ENCODE measurements around the gene PRDM10. TPM values are rescaled to one million over a fixed set of nuclear protein-coding genes. Genes with fewer than 3 reads are reported as not detected.
"Not testable (repeated sequence)": the region's sequence is repeated elsewhere in the genome, so short reads cannot be mapped to it uniquely, and the experiment has no call there.

PRDM10 gene
- total and polyA plus RNA-seq, 3 experiments from 2014 or later, result 2.8 to 17.7 (median 16.0) TPM

GRCh38 chr11:130025371-130025770 lies 22.7 kb upstream of the PRDM10 start:
- H3K9me3 ChIP-seq (ENCODE audit: low read length), result no peaks in the 10 kb centered on the region
- H3K27ac ChIP-seq (ENCODE audit: low read depth, low read length), result no peak overlapping the region
- H3K4me3 ChIP-seq (ENCODE audit: low read length), result no peak overlapping the region
- Mint-ChIP-seq H3K36me3 (no peaks in the 10 kb centered on the region), H3K9me3 (no peaks in the 10 kb centered on the region), H3K4me3 (no peak overlapping the region), H3K27me3 (peaks cover 10 to 13% of the 10 kb centered on the region in 2 donors), H3K27ac (no peak overlapping the region), H3K4me1 (no peaks in the 10 kb centered on the region)
- H3K36me3 ChIP-seq (ENCODE audit: insufficient read depth, low read length), result no peaks in the 10 kb centered on the region
- ChIA-PET CTCF (no interaction called here), POLR2A (no interaction called here)
- H3K27me3 ChIP-seq (ENCODE audit: insufficient read depth, low read length, poor library complexity, severe bottlenecking), result no peaks in the 10 kb centered on the region
- no peak for DNase-seq
- no peaks in the 10 kb centered on the region for H3K4me1 ChIP-seq (ENCODE audit: insufficient read depth, low read length)

- Mint-ChIP-seq H3K27ac (no peak overlapping the region), H3K27me3 (peaks cover 8 to 11% of the 10 kb centered on the region in 2 donors), H3K4me3 (no peak overlapping the region), H3K36me3 (no peaks in the 10 kb centered on the region), H3K4me1 (no peaks in the 10 kb centered on the region), H3K9me3 (no peaks in the 10 kb centered on the region)
- Histone ChIP-seq H3K27me3 (ENCODE audit: insufficient read depth, low read length, poor library complexity, severe bottlenecking) (no peaks in the 10 kb centered on the region), H3K4me1 (ENCODE audit: insufficient read depth, low read length) (no peaks in the 10 kb centered on the region), H3K36me3 (ENCODE audit: insufficient read depth, low read length) (no peaks in the 10 kb centered on the region), H3K9me3 (ENCODE audit: low read length) (no peaks in the 10 kb centered on the region), H3K27ac (ENCODE audit: low read depth, low read length) (no peak overlapping the region), H3K4me3 (ENCODE audit: low read length) (no peak overlapping the region)
- ChIA-PET CTCF (no interaction called here), POLR2A (no interaction called here)
- DNase-seq, result no peak
Observed at GRCh38 chr11:130024361-130024760, 21.7 kb upstream of the PRDM10 start.

- no peaks in the 10 kb centered on the region for H3K9me3 Mint-ChIP-seq
Observed at GRCh38 chr11:130023204-130023603, 20.6 kb upstream of the PRDM10 start.

GRCh38 chr11:130022799-130023198 lies 20.2 kb upstream of the PRDM10 start:
- POLR2A ChIA-PET, result no interaction called here

More at GRCh38 chr11:130023204-130023603, 20.6 kb upstream of the PRDM10 start:
- Histone ChIP-seq H3K4me1 (ENCODE audit: insufficient read depth, low read length) (no peaks in the 10 kb centered on the region), H3K27me3 (ENCODE audit: insufficient read depth, low read length, poor library complexity, severe bottlenecking) (no peaks in the 10 kb centered on the region), H3K36me3 (ENCODE audit: insufficient read depth, low read length) (no peaks in the 10 kb centered on the region), H3K9me3 (ENCODE audit: low read length) (no peaks in the 10 kb centered on the region), H3K4me3 (ENCODE audit: low read length) (no peak overlapping the region), H3K27ac (ENCODE audit: low read depth, low read length) (no peak overlapping the region)
- H3K4me1 Mint-ChIP-seq, result no peaks in the 10 kb centered on the region
- no peak for DNase-seq
- ChIA-PET POLR2A (no interaction called here), CTCF (no interaction called here)
- no peak overlapping the region for H3K27ac Mint-ChIP-seq
- no peak overlapping the region for H3K4me3 Mint-ChIP-seq
- no peaks in the 10 kb centered on the region for H3K36me3 Mint-ChIP-seq
- peaks cover 3 to 11% of the 10 kb centered on the region in 2 donors for H3K27me3 Mint-ChIP-seq

GRCh38 chr11:130021606-130022005 lies 19.0 kb upstream of the PRDM10 start:
- DNase-seq; H3K9me3 Mint-ChIP-seq; H3K36me3 Mint-ChIP-seq; CTCF ChIA-PET; H3K4me3 Mint-ChIP-seq; H3K27ac ChIP-seq (ENCODE audit: low read depth, low read length); H3K27me3 Mint-ChIP-seq; H3K27ac Mint-ChIP-seq; H3K9me3 ChIP-seq (ENCODE audit: low read length); H3K4me3 ChIP-seq (ENCODE audit: low read length); H3K4me1 Mint-ChIP-seq; H3K36me3 ChIP-seq (ENCODE audit: insufficient read depth, low read length); H3K4me1 ChIP-seq (ENCODE audit: insufficient read depth, low read length); H3K27me3 ChIP-seq (ENCODE audit: insufficient read depth, low read length, poor library complexity, severe bottlenecking); POLR2A ChIA-PET: not testable (repeated sequence)

More at GRCh38 chr11:130022799-130023198, 20.2 kb upstream of the PRDM10 start:
- Histone ChIP-seq H3K27me3 (ENCODE audit: insufficient read depth, low read length, poor library complexity, severe bottlenecking) (no peaks in the 10 kb centered on the region), H3K27ac (ENCODE audit: low read depth, low read length) (no peak overlapping the region), H3K36me3 (ENCODE audit: insufficient read depth, low read length) (no peaks in the 10 kb centered on the region), H3K4me1 (ENCODE audit: insufficient read depth, low read length) (no peaks in the 10 kb centered on the region), H3K4me3 (ENCODE audit: low read length) (no peak overlapping the region), H3K9me3 (ENCODE audit: low read length) (no peaks in the 10 kb centered on the region)
- no peaks in the 10 kb centered on the region for H3K4me1 Mint-ChIP-seq
- H3K4me3 Mint-ChIP-seq, result no peak overlapping the region
- H3K27ac Mint-ChIP-seq, result no peak overlapping the region
- H3K27me3 Mint-ChIP-seq, result peaks cover 3 to 7% of the 10 kb centered on the region in 2 donors
- CTCF ChIA-PET, result no interaction called here
- DNase-seq, result no peak
- H3K36me3 Mint-ChIP-seq, result no peaks in the 10 kb centered on the region
- H3K9me3 Mint-ChIP-seq, result no peaks in the 10 kb centered on the region

- peaks cover 3 to 4% of the 10 kb centered on the region in 2 donors for H3K27me3 Mint-ChIP-seq
- no peaks in the 10 kb centered on the region for H3K9me3 ChIP-seq (ENCODE audit: low read length)
- ChIA-PET CTCF (no interaction called here), POLR2A (no interaction called here)
- no peak for DNase-seq
- H3K9me3 Mint-ChIP-seq, result peaks cover 0 to 2% (median 0%) of the 10 kb centered on the region in 5 donors
- H3K36me3 ChIP-seq (ENCODE audit: insufficient read depth, low read length), result no peaks in the 10 kb centered on the region
- H3K4me3 Mint-ChIP-seq, result no peak overlapping the region
- H3K27me3 ChIP-seq (ENCODE audit: insufficient read depth, low read length, poor library complexity, severe bottlenecking), result no peaks in the 10 kb centered on the region
- H3K36me3 Mint-ChIP-seq, result peaks cover 0 to 3% (median 0%) of the 10 kb centered on the region in 3 donors
- H3K27ac ChIP-seq (ENCODE audit: low read depth, low read length), result no peak overlapping the region
- H3K4me3 ChIP-seq (ENCODE audit: low read length), result no peak overlapping the region
- H3K4me1 Mint-ChIP-seq, result no peaks in the 10 kb centered on the region
- H3K4me1 ChIP-seq (ENCODE audit: insufficient read depth, low read length), result no peaks in the 10 kb centered on the region
- H3K27ac Mint-ChIP-seq, result no peak overlapping the region
Observed at GRCh38 chr11:130020323-130020722, 17.7 kb upstream of the PRDM10 start.

- H3K27ac ChIP-seq (ENCODE audit: low read depth, low read length); H3K4me1 ChIP-seq (ENCODE audit: insufficient read depth, low read length); H3K9me3 ChIP-seq (ENCODE audit: low read length); H3K4me1 Mint-ChIP-seq; CTCF ChIA-PET; H3K27me3 ChIP-seq (ENCODE audit: insufficient read depth, low read length, poor library complexity, severe bottlenecking); H3K27ac Mint-ChIP-seq; DNase-seq; H3K36me3 ChIP-seq (ENCODE audit: insufficient read depth, low read length); H3K4me3 ChIP-seq (ENCODE audit: low read length); POLR2A ChIA-PET; H3K4me3 Mint-ChIP-seq; H3K9me3 Mint-ChIP-seq; H3K27me3 Mint-ChIP-seq; H3K36me3 Mint-ChIP-seq: not testable (repeated sequence)
Observed at GRCh38 chr11:130015846-130016245, 13.2 kb upstream of the PRDM10 start.

- peaks cover 0 to 4% (median 3%) of the 10 kb centered on the region in 3 donors for H3K36me3 Mint-ChIP-seq
- no peak overlapping the region for H3K4me3 ChIP-seq (ENCODE audit: low read length)
- ChIA-PET POLR2A (no interaction called here), CTCF (interaction anchor here (1.3 kb wide), 1 partner anchor 908 kb away, joined by 3 read pairs; no protein-coding TSS in a partner anchor)
- H3K27ac Mint-ChIP-seq, result no peak overlapping the region
- no peak overlapping the region for H3K4me3 Mint-ChIP-seq
- H3K4me1 Mint-ChIP-seq, result peaks cover 7 to 14% (median 9%) of the 10 kb centered on the region in 3 donors
- H3K27me3 ChIP-seq (ENCODE audit: insufficient read depth, low read length, poor library complexity, severe bottlenecking), result no peaks in the 10 kb centered on the region
- DNase-seq, result no peak
- no peaks in the 10 kb centered on the region for H3K9me3 ChIP-seq (ENCODE audit: low read length)
- H3K36me3 ChIP-seq (ENCODE audit: insufficient read depth, low read length), result no peaks in the 10 kb centered on the region
- peaks cover 10% of the 10 kb centered on the region for H3K4me1 ChIP-seq (ENCODE audit: insufficient read depth, low read length)
- no peak overlapping the region for H3K27ac ChIP-seq (ENCODE audit: low read depth, low read length)
- H3K9me3 Mint-ChIP-seq, result no peaks in the 10 kb centered on the region
- H3K27me3 Mint-ChIP-seq, result peaks cover 0 to 15% of the 10 kb centered on the region in 2 donors
Observed at GRCh38 chr11:130008326-130008725, 5.7 kb upstream of the PRDM10 start.

- H3K9me3 ChIP-seq (ENCODE audit: low read length), result no peaks in the 10 kb centered on the region
- Mint-ChIP-seq H3K4me3 (no peak overlapping the region), H3K4me1 (peaks cover 9 to 14% (median 9%) of the 10 kb centered on the region in 3 donors), H3K9me3 (no peaks in the 10 kb centered on the region), H3K27me3 (peaks cover 0 to 15% of the 10 kb centered on the region in 2 donors), H3K27ac (no peak overlapping the region), H3K36me3 (peaks cover 0 to 10% (median 3%) of the 10 kb centered on the region in 3 donors)
- peaks cover 10% of the 10 kb centered on the region for H3K4me1 ChIP-seq (ENCODE audit: insufficient read depth, low read length)
- H3K36me3 ChIP-seq (ENCODE audit: insufficient read depth, low read length), result no peaks in the 10 kb centered on the region
- POLR2A ChIA-PET, result no interaction called here
- DNase-seq, result no peak
- no peak overlapping the region for H3K4me3 ChIP-seq (ENCODE audit: low read length)
- H3K27ac ChIP-seq (ENCODE audit: low read depth, low read length), result no peak overlapping the region
- CTCF ChIA-PET, result no interaction called here
- no peaks in the 10 kb centered on the region for H3K27me3 ChIP-seq (ENCODE audit: insufficient read depth, low read length, poor library complexity, severe bottlenecking)
Observed at GRCh38 chr11:130006929-130007328, 4.3 kb upstream of the PRDM10 start.

All from CD8-positive, alpha-beta memory T cell (primary cell).